ENCODE measurements around the gene DARS1. TPM values are rescaled to one million over a fixed set of nuclear protein-coding genes. Genes with fewer than 3 reads are reported as not detected.

DARS1 gene
- total RNA-seq, 1 experiment from 2014 or later: 85.3 TPM

GRCh38 chr2:135974036-135974435 is 11.4 kb downstream of the DARS1 start:
- Histone ChIP-seq H3K27ac (ENCODE audit: low read length) (no peak overlapping the region), H3K4me1 (ENCODE audit: control insufficient read depth, insufficient read depth, low read length) (no peaks in the 10 kb centered on the region), H3K27me3 (ENCODE audit: control insufficient read depth, insufficient read depth, low read length) (no peaks in the 10 kb centered on the region), H3K4me3 (ENCODE audit: low read depth in 2 of 2, low read length in 2 of 2) (no peak overlapping the region), H3K9me3 (ENCODE audit: control insufficient read depth, insufficient read depth, low read depth, low read length) (no peaks in the 10 kb centered on the region), H3K36me3 (ENCODE audit: control insufficient read depth, insufficient read depth, low read length) (peaks cover 16% of the 10 kb centered on the region)
- TF ChIP-seq REST (IDR thresholded peaks at IDR 0.05; ENCODE audit: insufficient read depth in 1 of 2, low read depth in 2 of 2, low read length in 1 of 2) (no peak), POLR2AphosphoS5 (IDR thresholded peaks at IDR 0.05; ENCODE audit: low read depth, low read length) (no peak), CTCF (IDR thresholded peaks at IDR 0.05) (no peak), TCF7L2 (IDR thresholded peaks at IDR 0.05; ENCODE audit: low read depth, low read length) (no peak), SIN3A (IDR thresholded peaks at IDR 0.05; ENCODE audit: borderline replicate concordance, insufficient read depth, low read depth, low read length) (no peak)
- intact Hi-C loops (cut with micrococcal nuclease; ENCODE audit: unreplicated experiment): no loop called here
- in situ Hi-C loops (cut with HindIII; ENCODE audit: low pct_unique_long_range_greater_than_20kb, low sequenced_read_pairs): no loop called here
- ATAC-seq: no peak
- ChIA-PET POLR2A (no interaction called here), CTCF (interaction anchor here (0.6 kb wide), 1 partner anchor 209 kb away, joined by 4 read pairs; no protein-coding TSS in a partner anchor)
- no TSS peak for BruUV-seq (replicated peaks)
- DNase-seq (ENCODE audit: low read depth, low spot score): no peak

- no peaks in the 10 kb centered on the region for H3K4me1 ChIP-seq (ENCODE audit: control insufficient read depth, insufficient read depth, low read length)
- no peaks in the 10 kb centered on the region for H3K9me3 ChIP-seq (ENCODE audit: control insufficient read depth, insufficient read depth, low read depth, low read length)
- BruUV-seq (replicated peaks): TSS peak; percentile 4
- in situ Hi-C loops (cut with HindIII; ENCODE audit: low pct_unique_long_range_greater_than_20kb, low sequenced_read_pairs) (no loop called here), intact Hi-C loops (cut with micrococcal nuclease; ENCODE audit: unreplicated experiment) (no loop called here)
- ChIA-PET POLR2A (no interaction called here), CTCF (no interaction called here)
- H3K36me3 ChIP-seq (ENCODE audit: control insufficient read depth, insufficient read depth, low read length): 0 out of 2 replicates have a peak, but pooled peaks cover 5% of the 10 kb centered on the region
- no peaks in the 10 kb centered on the region for H3K27me3 ChIP-seq (ENCODE audit: control insufficient read depth, insufficient read depth, low read length)
- no peak overlapping the region for H3K4me3 ChIP-seq (ENCODE audit: low read depth in 2 of 2, low read length in 2 of 2)
- H3K27ac ChIP-seq (ENCODE audit: low read length): no peak overlapping the region
- DNase-seq (ENCODE audit: low read depth, low spot score): no peak
- ATAC-seq: no peak
- TF ChIP-seq POLR2AphosphoS5 (IDR thresholded peaks at IDR 0.05; ENCODE audit: low read depth, low read length) (no peak), SIN3A (IDR thresholded peaks at IDR 0.05; ENCODE audit: borderline replicate concordance, insufficient read depth, low read depth, low read length) (no peak), REST (IDR thresholded peaks at IDR 0.05; ENCODE audit: insufficient read depth in 1 of 2, low read depth in 2 of 2, low read length in 1 of 2) (no peak), CTCF (IDR thresholded peaks at IDR 0.05) (no peak)
Observed at GRCh38 chr2:135969655-135970387, 15.6 kb downstream of the DARS1 start.
